Measurements from ENCODE around the gene HIPK1. TPM values are rescaled to one million over a fixed set of nuclear protein-coding genes. Genes with fewer than 3 reads are reported as not detected.
A peak's percentile ranks its signal among the peaks of the same experiment; 100 is the strongest.

Gene HIPK1
- total and polyA plus RNA-seq, 2 experiments from 2014 or later = 8.7 to 31.6 TPM

GRCh38 chr1:114021665-114022099, 92.6 kb downstream of the HIPK1 start:
- Histone ChIP-seq H3K9me2 (replicated peaks; ENCODE audit: insufficient read depth) (no peaks in the 10 kb centered on the region), H3K79me2 (no peaks in the 10 kb centered on the region), H3K9me3 (ENCODE audit: low read depth) (no peaks in the 10 kb centered on the region), H3K4me3 (no peak overlapping the region), H3K27ac (peak overlapping the region; percentile 71), H3K36me3 (replicated peaks; ENCODE audit: insufficient read depth, low read depth) (no peaks in the 10 kb centered on the region), H4K20me1 (ENCODE audit: insufficient read depth, poor library complexity, severe bottlenecking) (no peaks in the 10 kb centered on the region), H3K4me1 (ENCODE audit: insufficient read depth) (peaks cover 24% of the 10 kb centered on the region), H3K27me3 (no peaks in the 10 kb centered on the region), H2AFZ (peak overlapping the region; percentile 5), H3K4me2 (no peak overlapping the region)
- no peak for TF ChIP-seq EZH2phosphoT487 (IDR thresholded peaks at IDR 0.05; ENCODE audit: low read depth, severe bottlenecking, unreplicated experiment)
- no peak for TF ChIP-seq CTCF (IDR thresholded peaks at IDR 0.05; ENCODE audit: poor library complexity)
- TF ChIP-seq EZH2 (IDR thresholded peaks at IDR 0.05; ENCODE audit: borderline replicate concordance) = no peak
- no peak for DNase-seq (ENCODE audit: low spot score)
- WGBS (ENCODE audit: low lambda C conversion rate, missing lambda C conversion rate) = 32% methylated on average over 4 of the region's 4 CpGs

- no peak for TF ChIP-seq CTCF (IDR thresholded peaks at IDR 0.05; ENCODE audit: poor library complexity)
- no peak for TF ChIP-seq EZH2phosphoT487 (IDR thresholded peaks at IDR 0.05; ENCODE audit: low read depth, severe bottlenecking, unreplicated experiment)
- TF ChIP-seq EZH2 (IDR thresholded peaks at IDR 0.05; ENCODE audit: borderline replicate concordance) = no peak
- 91% methylated on average over 2 of the region's 2 CpGs for WGBS (ENCODE audit: low lambda C conversion rate, missing lambda C conversion rate)
- no peak overlapping the region for H3K27ac ChIP-seq
- no peaks in the 10 kb centered on the region for H3K79me2 ChIP-seq
- DNase-seq (ENCODE audit: low spot score) = no peak
- H3K4me2 ChIP-seq = no peak overlapping the region
- H3K4me3 ChIP-seq = no peak overlapping the region
- no peaks in the 10 kb centered on the region for H3K9me2 ChIP-seq (replicated peaks; ENCODE audit: insufficient read depth)
- no peak overlapping the region for H2AFZ ChIP-seq
- peaks cover 24% of the 10 kb centered on the region for H3K4me1 ChIP-seq (ENCODE audit: insufficient read depth)
- H3K36me3 ChIP-seq (replicated peaks; ENCODE audit: insufficient read depth, low read depth) = no peaks in the 10 kb centered on the region
- H4K20me1 ChIP-seq (ENCODE audit: insufficient read depth, poor library complexity, severe bottlenecking) = no peaks in the 10 kb centered on the region
- H3K9me3 ChIP-seq (ENCODE audit: low read depth) = no peaks in the 10 kb centered on the region
- no peaks in the 10 kb centered on the region for H3K27me3 ChIP-seq
Measured at GRCh38 chr1:114022877-114023276, 93.8 kb downstream of the HIPK1 start.

- Histone ChIP-seq H3K79me2 (no peaks in the 10 kb centered on the region), H3K27me3 (no peaks in the 10 kb centered on the region), H3K9me3 (ENCODE audit: low read depth) (no peaks in the 10 kb centered on the region), H4K20me1 (ENCODE audit: insufficient read depth, poor library complexity, severe bottlenecking) (no peaks in the 10 kb centered on the region), H3K27ac (peak overlapping the region; percentile 57), H2AFZ (no peak overlapping the region), H3K4me2 (no peak overlapping the region), H3K9me2 (replicated peaks; ENCODE audit: insufficient read depth) (no peaks in the 10 kb centered on the region), H3K4me1 (ENCODE audit: insufficient read depth) (peaks cover 24% of the 10 kb centered on the region), H3K4me3 (no peak overlapping the region), H3K36me3 (replicated peaks; ENCODE audit: insufficient read depth, low read depth) (no peaks in the 10 kb centered on the region)
- no peak for TF ChIP-seq EZH2phosphoT487 (IDR thresholded peaks at IDR 0.05; ENCODE audit: low read depth, severe bottlenecking, unreplicated experiment)
- TF ChIP-seq EZH2 (IDR thresholded peaks at IDR 0.05; ENCODE audit: borderline replicate concordance) = no peak
- TF ChIP-seq CTCF (IDR thresholded peaks at IDR 0.05; ENCODE audit: poor library complexity) = no peak
- no peak for DNase-seq (ENCODE audit: low spot score)
- 86% methylated on average over 6 of the region's 6 CpGs for WGBS (ENCODE audit: low lambda C conversion rate, missing lambda C conversion rate)
Measured at GRCh38 chr1:114023377-114023776, 94.3 kb downstream of the HIPK1 start.

GRCh38 chr1:114024049-114024448, 94.9 kb downstream of the HIPK1 start:
- no peaks in the 10 kb centered on the region for H4K20me1 ChIP-seq (ENCODE audit: insufficient read depth, poor library complexity, severe bottlenecking)
- H3K9me3 ChIP-seq (ENCODE audit: low read depth) = no peaks in the 10 kb centered on the region
- peaks cover 24% of the 10 kb centered on the region for H3K4me1 ChIP-seq (ENCODE audit: insufficient read depth)
- peak; percentile 43 for DNase-seq (ENCODE audit: low spot score)
- no peaks in the 10 kb centered on the region for H3K27me3 ChIP-seq
- H3K9me2 ChIP-seq (replicated peaks; ENCODE audit: insufficient read depth) = no peaks in the 10 kb centered on the region
- WGBS (ENCODE audit: low lambda C conversion rate, missing lambda C conversion rate) = 54% methylated on average over 6 of the region's 6 CpGs
- TF ChIP-seq CTCF (IDR thresholded peaks at IDR 0.05; ENCODE audit: poor library complexity) (no peak), EZH2phosphoT487 (IDR thresholded peaks at IDR 0.05; ENCODE audit: low read depth, severe bottlenecking, unreplicated experiment) (no peak), EZH2 (IDR thresholded peaks at IDR 0.05; ENCODE audit: borderline replicate concordance) (no peak)
- peak overlapping the region; percentile 38 for H3K4me2 ChIP-seq
- no peaks in the 10 kb centered on the region for H3K36me3 ChIP-seq (replicated peaks; ENCODE audit: insufficient read depth, low read depth)
- no peaks in the 10 kb centered on the region for H3K79me2 ChIP-seq
- H3K4me3 ChIP-seq = no peak overlapping the region
- no peak overlapping the region for H2AFZ ChIP-seq
- peak overlapping the region; percentile 57 for H3K27ac ChIP-seq

Data from hepatocyte (in vitro differentiated cells).